AG08395 (cell line): ENCODE results near the gene EIF5AL1.
A peak's percentile ranks its signal among the peaks of the same experiment; 100 is the strongest.
"Not testable (repeated sequence)": the region's sequence is repeated elsewhere in the genome, so short reads cannot be mapped to it uniquely, and the experiment has no call there.

Source experiments
- DNase-seq: peaks from one replicate; pipeline ENCODE4 v3.0.0; 2012; ENCODE audit warnings: mixed read lengths, low spot score

The EIF5AL1 gene

DNA sequence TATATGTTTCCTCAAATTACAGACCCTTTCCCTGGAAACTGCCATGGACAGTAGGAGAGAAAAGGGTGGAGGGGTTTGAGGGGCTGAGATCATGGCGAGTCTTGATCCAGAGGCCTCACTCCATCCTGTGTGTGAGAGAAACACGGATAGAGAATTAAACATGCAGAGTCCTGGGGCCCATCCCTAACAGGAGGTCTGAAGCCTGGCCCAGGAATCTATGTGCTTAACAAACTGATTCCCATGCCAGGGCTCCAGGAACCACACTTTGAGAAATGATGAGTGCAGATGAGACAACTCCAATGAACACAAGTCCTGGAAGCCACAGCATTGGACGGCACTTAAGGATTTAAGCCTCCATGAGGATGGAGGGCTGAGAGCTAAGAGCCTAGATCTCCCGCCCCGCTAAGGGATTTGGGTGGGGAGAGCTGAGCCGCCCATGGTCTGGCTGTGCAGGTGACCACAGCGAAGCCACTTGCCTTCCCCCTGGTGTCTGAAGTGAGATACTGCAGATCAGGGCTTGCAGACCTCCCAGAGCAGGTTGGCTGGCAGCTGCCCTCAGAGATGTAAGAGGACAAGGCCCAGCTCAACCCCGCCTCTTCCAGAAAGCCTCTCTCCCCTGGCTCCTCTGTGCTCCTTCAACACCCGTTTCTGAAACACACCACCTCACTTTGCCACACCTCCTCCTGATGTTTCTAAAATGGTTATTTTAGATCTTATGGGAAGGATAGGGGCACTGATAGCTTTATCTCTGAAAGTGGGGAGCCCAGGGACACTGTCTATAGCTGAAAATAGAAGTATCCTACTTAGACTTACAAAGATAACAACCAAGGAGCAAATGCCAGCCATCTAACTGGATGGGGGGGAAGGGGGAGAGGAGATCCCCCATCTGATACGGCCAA, 24.8 kb upstream of the EIF5AL1 start:
- DNase-seq: peak; percentile 57

DNA sequence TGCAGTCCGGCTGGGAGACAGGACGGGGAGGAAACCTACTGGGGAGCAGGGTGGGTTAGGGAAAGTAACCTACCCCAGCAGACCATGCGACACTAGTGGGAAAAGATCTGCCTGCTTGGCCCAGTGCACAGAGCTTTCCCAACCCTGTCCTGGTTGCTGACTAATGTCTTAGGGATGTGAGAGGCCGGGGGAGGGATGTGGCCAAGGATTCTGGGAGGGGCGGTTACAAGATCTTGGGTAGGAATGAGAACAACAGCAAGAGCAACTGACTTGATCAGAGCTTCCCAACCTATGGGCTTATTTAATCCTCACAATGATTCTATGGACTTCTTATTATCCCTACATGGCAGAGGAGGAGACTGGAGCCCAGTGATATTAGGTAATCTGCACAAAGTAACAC, 24.0 kb upstream of the EIF5AL1 start:
- peak; percentile 97 for DNase-seq

DNA sequence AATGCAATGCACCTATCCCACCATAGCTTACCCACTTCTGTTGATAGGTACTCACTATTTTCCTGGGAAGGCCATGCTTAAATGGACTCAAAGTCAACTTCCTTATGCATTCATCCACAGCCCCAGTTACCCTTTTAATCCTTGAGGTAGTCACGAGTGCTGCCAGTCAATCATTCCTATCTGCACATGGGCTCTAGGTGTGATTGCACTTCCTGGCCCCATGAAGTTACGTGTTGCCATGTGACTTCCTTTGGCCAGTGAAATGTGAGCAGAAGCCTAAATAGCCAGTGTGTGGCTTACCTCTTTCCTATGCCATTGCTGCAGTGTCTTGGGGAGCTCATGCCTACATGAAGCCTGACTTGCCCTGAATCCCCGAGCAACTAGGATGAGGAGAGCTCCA, 23.5 kb upstream of the EIF5AL1 start:
- no peak for DNase-seq

- DNase-seq: peak; percentile 41
Measured at GRCh38 chr10:79490400-79491142, 21.8 kb upstream of the EIF5AL1 start.

DNA sequence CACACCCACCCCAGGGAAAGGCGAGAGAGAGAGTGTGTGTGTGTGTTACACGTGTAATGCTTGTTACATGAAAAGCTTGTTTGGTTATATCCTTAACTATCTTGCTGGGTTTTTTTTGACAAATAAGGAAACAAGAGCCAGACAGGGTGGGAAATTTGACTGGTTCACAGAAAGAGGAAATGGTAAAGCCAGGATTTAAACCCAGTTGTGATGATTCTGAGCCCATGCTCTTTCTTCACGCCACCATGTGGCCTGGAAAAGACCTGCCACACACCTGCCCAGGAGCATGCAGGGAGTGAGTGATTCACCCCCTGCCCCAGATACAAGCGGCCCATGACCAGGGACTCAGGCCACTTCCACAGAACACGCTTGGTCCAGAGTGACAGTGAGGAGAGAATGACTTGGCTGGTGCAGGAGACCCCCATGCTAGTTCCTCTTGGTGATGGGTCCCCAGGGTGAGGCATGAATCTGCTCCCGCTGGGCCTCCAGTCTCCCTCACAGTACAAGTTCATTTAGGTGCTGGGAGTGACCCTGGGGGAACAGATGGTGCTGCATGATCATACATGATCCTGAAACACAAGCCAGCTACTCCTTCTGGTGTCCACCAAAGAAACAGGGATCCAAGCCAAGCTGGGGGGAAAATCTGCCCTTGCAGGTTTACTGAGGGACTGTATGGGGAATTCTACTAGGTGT, 21.0 kb upstream of the EIF5AL1 start:
- DNase-seq: no peak

- DNase-seq: no peak
Measured at GRCh38 chr10:79492256-79492655, 20.1 kb upstream of the EIF5AL1 start.

GRCh38 chr10:79492839-79493238, 19.5 kb upstream of the EIF5AL1 start:
- DNase-seq: no peak

DNA sequence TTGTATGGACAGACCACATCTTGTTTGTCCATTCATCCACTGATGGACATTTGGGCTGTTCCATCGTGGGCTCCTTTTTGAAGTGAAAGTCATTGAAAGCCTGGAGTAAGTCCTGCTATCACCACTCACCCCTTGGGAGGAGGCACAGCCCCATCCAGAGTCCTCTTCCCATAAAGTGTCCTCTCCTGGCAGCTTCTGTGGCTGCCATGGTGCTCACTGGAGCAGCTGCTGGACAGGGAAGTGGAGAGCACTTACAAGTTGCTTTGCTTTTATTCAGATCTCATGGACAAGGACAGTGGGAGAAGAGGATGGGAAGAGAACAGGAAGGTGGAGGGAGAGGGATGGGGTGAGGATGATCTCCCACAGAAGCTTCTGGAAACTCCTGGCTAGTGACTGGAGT, 18.5 kb upstream of the EIF5AL1 start:
- DNase-seq: no peak

DNA sequence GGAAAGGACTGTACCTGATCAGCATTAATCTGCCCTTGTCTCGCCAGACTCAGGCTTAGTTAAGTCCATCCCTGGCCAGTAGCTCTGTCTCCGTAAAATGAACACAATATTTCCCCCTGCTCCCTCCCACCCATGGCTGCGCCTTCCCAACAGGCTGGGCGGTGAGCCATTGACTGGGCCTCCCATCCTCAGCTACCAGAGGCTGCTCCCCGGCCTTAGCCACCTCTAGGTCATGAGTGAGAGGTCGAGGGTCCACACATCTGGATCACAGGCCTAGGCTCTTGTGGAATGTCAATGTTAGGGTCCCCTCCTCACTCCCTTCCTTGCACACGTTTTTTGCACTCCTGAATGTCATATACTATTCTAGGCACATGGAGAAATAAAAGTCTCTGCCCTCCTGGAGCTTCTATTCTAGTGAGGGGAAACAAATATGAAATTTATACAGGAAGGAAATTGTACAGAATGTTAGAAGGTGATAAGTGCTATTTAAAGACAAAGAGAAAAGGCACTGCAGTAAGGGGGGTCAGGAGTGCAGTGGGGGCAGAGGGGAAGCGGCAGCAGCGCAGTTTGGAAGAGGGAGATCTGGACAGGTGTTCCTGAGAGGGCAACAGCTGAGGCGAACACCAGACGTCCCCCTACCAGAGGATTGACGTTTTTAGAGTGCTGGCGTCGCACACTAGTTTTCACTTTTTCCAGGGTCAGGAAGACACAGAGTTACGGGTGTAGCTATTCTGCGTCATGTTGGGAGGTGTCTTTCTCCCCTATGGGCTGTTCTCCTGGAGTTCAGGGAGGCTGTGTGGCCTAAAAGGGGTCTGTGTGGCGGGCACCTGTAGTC, 17.2 kb upstream of the EIF5AL1 start:
- DNase-seq: no peak

- no peak for DNase-seq
Measured at GRCh38 chr10:79495791-79496190, 16.5 kb upstream of the EIF5AL1 start.

DNA sequence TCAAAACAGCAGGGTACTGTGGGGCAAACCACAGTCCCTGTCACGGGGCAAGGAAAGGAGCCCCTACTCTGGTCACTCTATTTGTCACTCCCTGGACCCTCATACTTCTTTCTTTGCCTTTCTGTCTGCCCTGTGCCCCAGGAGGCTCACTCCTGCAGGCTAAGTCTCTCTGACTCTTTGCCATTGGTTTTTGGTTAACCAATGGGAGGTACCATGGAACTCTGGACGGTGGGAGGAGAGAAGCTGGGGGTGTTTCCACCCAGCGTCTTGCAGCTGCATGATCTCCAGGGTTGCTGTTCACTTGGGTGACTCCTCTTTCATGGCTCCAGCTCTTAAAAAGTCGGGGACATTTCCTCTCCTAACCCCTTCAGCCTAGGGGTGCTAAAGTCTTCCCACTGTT, 15.4 kb upstream of the EIF5AL1 start:
- DNase-seq: no peak

GRCh38 chr10:79498291-79498829, 14.0 kb upstream of the EIF5AL1 start:
- DNase-seq: no peak

DNA sequence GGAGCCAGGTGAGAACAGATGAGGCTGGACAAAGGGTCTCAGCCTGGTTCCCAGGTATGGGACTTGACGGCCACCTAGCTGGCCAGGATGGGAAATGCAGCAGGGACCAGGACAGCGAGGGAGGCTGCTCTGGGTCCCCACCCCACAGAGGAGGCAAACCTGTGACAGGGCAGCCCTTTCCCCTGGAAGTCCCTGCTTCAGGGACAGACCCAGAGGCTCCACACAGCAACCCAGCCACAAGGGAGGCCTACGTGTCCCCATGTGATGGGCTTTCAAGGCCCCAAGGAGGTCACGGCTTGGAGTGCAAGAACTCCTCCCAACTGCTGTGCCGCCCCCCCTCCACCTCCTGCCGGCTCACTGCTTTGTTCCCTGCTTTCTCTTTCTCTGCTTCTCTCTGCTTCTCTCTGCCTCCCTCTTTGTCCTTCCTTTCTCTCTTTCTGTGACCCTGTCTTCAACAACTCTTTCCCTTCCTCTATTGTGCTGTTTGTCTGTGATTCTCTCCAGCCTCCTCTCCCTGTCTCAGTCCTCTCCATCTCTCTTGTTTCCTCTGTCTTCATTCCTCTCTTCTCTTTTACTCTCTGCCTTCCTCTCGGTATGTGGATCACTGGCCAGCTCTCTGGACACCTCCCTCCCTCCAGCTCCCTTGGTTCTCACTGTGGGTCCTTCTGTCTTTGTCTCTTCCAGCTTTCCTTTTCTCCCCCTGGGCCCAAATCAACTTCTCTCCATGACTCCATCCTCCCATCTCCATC, 9.6 kb upstream of the EIF5AL1 start:
- no peak for DNase-seq

DNA sequence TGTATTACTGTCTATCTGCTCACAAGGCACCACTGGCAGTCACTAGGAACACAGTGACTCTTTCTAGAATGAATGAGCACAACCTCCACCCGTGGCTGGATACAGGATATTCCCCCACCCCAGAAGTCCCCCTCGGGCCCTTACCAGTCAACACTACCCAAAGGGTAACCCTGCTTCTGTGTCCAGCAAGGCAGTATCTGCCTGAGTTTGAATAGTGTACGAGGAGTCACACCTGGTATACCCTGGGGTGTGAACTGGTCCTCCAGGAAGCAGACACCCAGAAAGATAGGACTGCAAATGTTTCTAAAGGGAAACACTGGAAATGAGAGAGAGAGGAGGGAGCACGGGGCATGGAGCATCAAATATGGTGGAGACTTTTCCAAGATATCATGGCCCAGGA, 8.5 kb upstream of the EIF5AL1 start:
- not testable (repeated sequence) for DNase-seq

GRCh38 chr10:79504483-79504882, 7.8 kb upstream of the EIF5AL1 start:
- DNase-seq: not testable (repeated sequence)

DNA sequence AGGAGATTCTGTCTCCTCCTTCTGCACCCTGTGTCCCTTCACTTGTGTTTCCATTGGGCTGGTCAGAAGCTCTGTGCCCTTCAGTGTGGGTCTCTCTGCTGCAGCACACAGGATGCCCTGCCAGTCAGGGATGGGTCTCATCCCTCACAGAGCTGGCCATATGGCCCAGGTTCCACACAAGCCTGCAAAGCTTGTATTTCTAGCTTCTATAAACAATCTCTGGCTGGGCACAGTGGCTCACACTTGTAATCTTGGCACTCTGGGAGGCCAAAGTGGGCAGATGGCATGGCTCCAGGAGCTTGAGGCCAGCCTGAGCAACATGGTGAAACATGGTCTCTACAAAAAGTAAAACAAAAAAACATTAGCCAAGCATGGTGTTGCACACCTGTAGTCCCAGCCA, 7.0 kb upstream of the EIF5AL1 start:
- not testable (repeated sequence) for DNase-seq

- DNase-seq: peak; percentile 1
Measured at GRCh38 chr10:79505829-79506228, 6.5 kb upstream of the EIF5AL1 start.

DNA sequence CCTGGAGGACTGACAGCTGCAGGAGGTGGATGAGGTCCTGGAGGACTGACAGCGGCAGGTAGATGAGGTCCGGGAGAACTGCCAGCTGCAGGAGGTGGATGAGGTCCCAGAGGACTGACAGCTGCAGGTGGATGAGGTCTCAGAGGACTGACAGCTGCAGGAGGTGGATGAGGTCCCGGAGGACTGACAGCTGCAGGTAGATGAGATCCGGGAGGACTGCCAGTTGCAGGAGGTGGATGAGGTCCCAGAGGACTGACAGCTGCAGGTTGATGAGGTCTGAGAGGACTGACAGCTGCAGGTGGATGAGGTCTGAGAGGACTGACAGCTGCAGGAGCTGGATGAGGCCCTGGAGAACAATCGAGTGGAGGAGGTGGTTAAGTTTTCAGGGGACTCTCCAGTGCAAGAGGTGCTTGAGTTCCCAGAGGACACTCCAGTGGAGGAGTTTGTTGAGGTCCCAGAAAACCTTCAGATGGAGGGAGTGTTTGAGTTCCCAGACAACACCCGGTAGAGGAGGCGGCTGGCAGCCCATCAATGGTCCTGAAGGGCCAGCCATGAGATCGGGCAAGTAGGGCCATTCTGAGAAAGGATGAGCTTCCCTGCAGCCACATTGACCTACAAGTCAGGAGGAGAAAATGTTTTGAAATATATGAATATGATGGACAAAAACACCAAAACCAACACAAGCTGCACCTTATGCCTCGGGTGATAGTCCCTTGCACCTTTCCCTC, 4.7 kb upstream of the EIF5AL1 start:
- no peak for DNase-seq

DNA sequence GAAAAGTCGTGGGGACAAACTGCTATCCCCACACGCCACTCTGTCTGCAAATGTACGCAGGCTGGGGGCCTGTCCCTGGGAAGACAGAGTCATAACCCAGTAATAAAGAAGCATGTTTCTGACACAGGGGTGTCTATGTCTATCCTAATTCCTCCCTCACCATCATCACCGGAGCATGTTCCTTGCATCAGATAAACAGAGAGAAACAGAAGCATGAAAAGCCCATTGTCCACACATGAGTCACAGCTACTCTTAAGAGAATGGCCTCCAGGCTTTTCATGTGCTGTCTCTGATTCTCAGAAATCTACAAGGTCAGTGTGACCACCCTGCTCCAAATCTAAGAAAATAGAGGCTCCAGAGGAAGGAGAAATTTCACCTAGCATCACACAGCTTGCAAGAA, 4.1 kb upstream of the EIF5AL1 start:
- DNase-seq: not testable (repeated sequence)

GRCh38 chr10:79509306-79509933, 2.9 kb upstream of the EIF5AL1 start:
- not testable (repeated sequence) for DNase-seq
